ENCODE results near the gene LTF.

- peak; percentile 98 for TF ChIP-seq CTCF (IDR thresholded peaks at IDR 0.05; ENCODE audit: insufficient read depth, low read depth, low read length)
- TF ChIP-seq EZH2 (IDR thresholded peaks at IDR 0.05; ENCODE audit: insufficient read depth, low read length) = no peak
Observed at GRCh38 chr3:46488735-46489361, 24.1 kb upstream of the LTF start.

Data from astrocyte (in vitro differentiated cells and primary cell).